ENCODE measurements around the gene ALCAM. TPM values are rescaled to one million over a fixed set of nuclear protein-coding genes. Genes with fewer than 3 reads are reported as not detected.
"Not testable (repeated sequence)": the region's sequence is repeated elsewhere in the genome, so short reads cannot be mapped to it uniquely, and the experiment has no call there.

ALCAM gene
- total and polyA plus RNA-seq, 2 donors (not counting 1 experiment from before 2014, with no cell fraction given) = 168 to 188 TPM

GRCh38 chr3:105401254-105401653 is 34.5 kb downstream of the ALCAM start:
- TF ChIP-seq CTCF (conservative IDR thresholded peaks at IDR 0.05 in 1 of 2, IDR thresholded peaks at IDR 0.05 in 1 of 2; ENCODE audit: low read depth in 1 of 2, low read length in 2 of 2) (no peak), EZH2 (IDR thresholded peaks at IDR 0.05; ENCODE audit: low read length, missing control alignments) (no peak)
- Histone ChIP-seq H4K20me1 (ENCODE audit: control insufficient read depth, extremely low read depth, insufficient read depth, low read length) (no peaks in the 10 kb centered on the region), H3K36me3 (ENCODE audit: control insufficient read depth, insufficient read depth, low read length) (no peaks in the 10 kb centered on the region), H3K9me3 (ENCODE audit: control insufficient read depth, insufficient read depth, low read depth, low read length) (no peaks in the 10 kb centered on the region), H3K4me1 (ENCODE audit: control insufficient read depth, extremely low read depth, insufficient read depth, low read length) (no peaks in the 10 kb centered on the region), H3K4me3 (replicated peaks in 1 of 4; ENCODE audit: control extremely low read depth in 1 of 4, insufficient read depth in 1 of 4, low read depth in 3 of 4, low read length in 4 of 4) (no peak overlapping the region), H3K27me3 (ENCODE audit: control insufficient read depth, insufficient read depth, low read length) (no peaks in the 10 kb centered on the region), H3K9ac (ENCODE audit: insufficient read depth, low read length) (no peak overlapping the region), H3K4me2 (ENCODE audit: extremely low read depth, insufficient read depth, low read length) (no peak overlapping the region), H3K27ac (ENCODE audit: insufficient read depth, low read length) (no peak overlapping the region), H3K79me2 (ENCODE audit: control insufficient read depth, insufficient read depth, low read length) (peaks cover 19% of the 10 kb centered on the region), H2AFZ (ENCODE audit: low read length) (no peak overlapping the region)
- no peak for DNase-seq (ENCODE audit: low read depth in 2 of 2)

GRCh38 chr3:105401691-105402149 is 35.0 kb downstream of the ALCAM start:
- Histone ChIP-seq H4K20me1 (ENCODE audit: control insufficient read depth, extremely low read depth, insufficient read depth, low read length) (no peaks in the 10 kb centered on the region), H3K9me3 (ENCODE audit: control insufficient read depth, insufficient read depth, low read depth, low read length) (no peaks in the 10 kb centered on the region), H3K9ac (ENCODE audit: insufficient read depth, low read length) (no peak overlapping the region), H3K4me3 (replicated peaks in 1 of 4; ENCODE audit: control extremely low read depth in 1 of 4, insufficient read depth in 1 of 4, low read depth in 3 of 4, low read length in 4 of 4) (no peak overlapping the region), H2AFZ (ENCODE audit: low read length) (no peak overlapping the region), H3K4me2 (ENCODE audit: extremely low read depth, insufficient read depth, low read length) (no peak overlapping the region), H3K4me1 (ENCODE audit: control insufficient read depth, extremely low read depth, insufficient read depth, low read length) (no peaks in the 10 kb centered on the region), H3K36me3 (ENCODE audit: control insufficient read depth, insufficient read depth, low read length) (no peaks in the 10 kb centered on the region), H3K27me3 (ENCODE audit: control insufficient read depth, insufficient read depth, low read length) (no peaks in the 10 kb centered on the region), H3K27ac (ENCODE audit: insufficient read depth, low read length) (no peak overlapping the region), H3K79me2 (ENCODE audit: control insufficient read depth, insufficient read depth, low read length) (peaks cover 17% of the 10 kb centered on the region)
- TF ChIP-seq EZH2 (IDR thresholded peaks at IDR 0.05; ENCODE audit: low read length, missing control alignments) (no peak), CTCF (conservative IDR thresholded peaks at IDR 0.05 in 1 of 2, IDR thresholded peaks at IDR 0.05 in 1 of 2; ENCODE audit: low read depth in 1 of 2, low read length in 2 of 2) (no peak)
- peak in 1 of 2 donors; percentile 91 for DNase-seq (ENCODE audit: low read depth in 2 of 2)

GRCh38 chr3:105402287-105402801 is 35.6 kb downstream of the ALCAM start:
- H3K9me3 ChIP-seq (ENCODE audit: control insufficient read depth, insufficient read depth, low read depth, low read length) = no peaks in the 10 kb centered on the region
- H3K79me2 ChIP-seq (ENCODE audit: control insufficient read depth, insufficient read depth, low read length) = peaks cover 16% of the 10 kb centered on the region
- TF ChIP-seq EZH2 (IDR thresholded peaks at IDR 0.05; ENCODE audit: low read length, missing control alignments) = no peak
- TF ChIP-seq CTCF (conservative IDR thresholded peaks at IDR 0.05 in 1 of 2, IDR thresholded peaks at IDR 0.05 in 1 of 2; ENCODE audit: low read depth in 1 of 2, low read length in 2 of 2) = no peak
- H3K4me1 ChIP-seq (ENCODE audit: control insufficient read depth, extremely low read depth, insufficient read depth, low read length) = no peaks in the 10 kb centered on the region
- no peak overlapping the region for H2AFZ ChIP-seq (ENCODE audit: low read length)
- no peaks in the 10 kb centered on the region for H4K20me1 ChIP-seq (ENCODE audit: control insufficient read depth, extremely low read depth, insufficient read depth, low read length)
- no peaks in the 10 kb centered on the region for H3K36me3 ChIP-seq (ENCODE audit: control insufficient read depth, insufficient read depth, low read length)
- H3K27me3 ChIP-seq (ENCODE audit: control insufficient read depth, insufficient read depth, low read length) = no peaks in the 10 kb centered on the region
- no peak overlapping the region for H3K27ac ChIP-seq (ENCODE audit: insufficient read depth, low read length)
- no peak overlapping the region for H3K9ac ChIP-seq (ENCODE audit: insufficient read depth, low read length)
- DNase-seq (ENCODE audit: low read depth in 2 of 2) = peak in 1 of 2 donors; percentile 77
- no peak overlapping the region for H3K4me2 ChIP-seq (ENCODE audit: extremely low read depth, insufficient read depth, low read length)
- no peak overlapping the region for H3K4me3 ChIP-seq (replicated peaks in 1 of 4; ENCODE audit: control extremely low read depth in 1 of 4, insufficient read depth in 1 of 4, low read depth in 3 of 4, low read length in 4 of 4)

- H3K27me3 ChIP-seq (ENCODE audit: control insufficient read depth, insufficient read depth, low read length); H4K20me1 ChIP-seq (ENCODE audit: control insufficient read depth, extremely low read depth, insufficient read depth, low read length); H2AFZ ChIP-seq (ENCODE audit: low read length); H3K4me2 ChIP-seq (ENCODE audit: extremely low read depth, insufficient read depth, low read length); H3K9ac ChIP-seq (ENCODE audit: insufficient read depth, low read length); DNase-seq (ENCODE audit: low read depth in 2 of 2); H3K4me1 ChIP-seq (ENCODE audit: control insufficient read depth, extremely low read depth, insufficient read depth, low read length); H3K27ac ChIP-seq (ENCODE audit: insufficient read depth, low read length); H3K36me3 ChIP-seq (ENCODE audit: control insufficient read depth, insufficient read depth, low read length); H3K9me3 ChIP-seq (ENCODE audit: control insufficient read depth, insufficient read depth, low read depth, low read length); H3K4me3 ChIP-seq (replicated peaks in 1 of 4; ENCODE audit: control extremely low read depth in 1 of 4, insufficient read depth in 1 of 4, low read depth in 3 of 4, low read length in 4 of 4): not testable (repeated sequence)
- H3K79me2 ChIP-seq (ENCODE audit: control insufficient read depth, insufficient read depth, low read length) = peaks cover 13% of the 10 kb centered on the region
Observed at GRCh38 chr3:105403034-105403433, 36.3 kb downstream of the ALCAM start.
